CD8-positive, alpha-beta memory T cell (primary cell): ENCODE results near the gene GPR61. TPM values are rescaled to one million over a fixed set of nuclear protein-coding genes. Genes with fewer than 3 reads are reported as not detected.

Experiments used
- CTCF ChIA-PET: fragments of 350-600 bp; sonication (Branson Sonifier 250); formaldehyde crosslinking; loops from one replicate; lab custom pipeline; 2021; ENCODE audit warnings: antibody characterized with exemption; lab: Charles Lee
- POLR2A ChIA-PET: fragments of 350-600 bp; sonication (Branson Sonifier 250); formaldehyde crosslinking; loops from one replicate; lab custom pipeline; 2021; ENCODE audit warnings: antibody characterized with exemption; lab: Charles Lee
- DNase-seq, 5 donors: peaks; one replicate each; pipeline versions ENCODE4 v3.0.0 to v3.0.0-alpha.2; 2020 to 2022; ENCODE audit warnings: mixed read lengths in 1 of 5
- H3K27ac ChIP-seq: one replicate; pipeline ENCODE4 v1.7.0; 2013; ENCODE audit warnings: low read depth, mild to moderate bottlenecking, low read length, moderate library complexity
- H3K27me3 ChIP-seq: 2 replicates; pipeline ENCODE4 v1.7.0; 2013; ENCODE audit warnings: low read length, mild to moderate bottlenecking; ENCODE audit not compliant: insufficient read depth, poor library complexity, severe bottlenecking
- H3K36me3 ChIP-seq: 2 replicates; pipeline ENCODE4 v1.7.0; 2013; ENCODE audit warnings: mild to moderate bottlenecking, low read length, moderate library complexity; ENCODE audit not compliant: insufficient read depth
- H3K4me1 ChIP-seq: 2 replicates; pipeline ENCODE4 v1.7.0; 2013; ENCODE audit warnings: mild to moderate bottlenecking, low read length, moderate library complexity; ENCODE audit not compliant: insufficient read depth
- H3K4me3 ChIP-seq: 2 replicates; pipeline ENCODE4 v1.7.0; 2013; ENCODE audit warnings: mild to moderate bottlenecking, low read length
- H3K9me3 ChIP-seq: 2 replicates; pipeline ENCODE4 v1.7.0; 2013; ENCODE audit warnings: mild to moderate bottlenecking, low read length
- H3K27ac Mint-ChIP-seq, 8 donors: one replicate each; pipeline ENCODE4 v1.8.0; 2020 to 2021; ENCODE audit warnings: mixed read lengths in 8 of 8, mild to moderate bottlenecking in 6 of 8, inconsistent platforms in 3 of 8, moderate library complexity in 3 of 8
- H3K27me3 Mint-ChIP-seq, 2 donors: one replicate each; pipeline ENCODE4 v1.8.0; 2020 to 2021; ENCODE audit warnings: mixed read lengths in 2 of 2, mild to moderate bottlenecking in 1 of 2, moderate library complexity in 1 of 2
- H3K36me3 Mint-ChIP-seq, 3 donors: one replicate each; pipeline ENCODE4 v1.8.0; 2020 to 2021; ENCODE audit warnings: mixed read lengths in 3 of 3, inconsistent platforms in 1 of 3, mild to moderate bottlenecking in 1 of 3
- H3K4me1 Mint-ChIP-seq, 3 donors: one replicate each; pipeline ENCODE4 v1.8.0; 2020 to 2021; ENCODE audit warnings: mixed read lengths in 3 of 3, inconsistent platforms in 1 of 3, mild to moderate bottlenecking in 1 of 3
- H3K4me3 Mint-ChIP-seq, 7 donors: one replicate each; pipeline ENCODE4 v1.8.0; 2020 to 2021; ENCODE audit warnings: mixed read lengths in 7 of 7, mild to moderate bottlenecking in 6 of 7, moderate library complexity in 4 of 7, inconsistent platforms in 2 of 7
- H3K9me3 Mint-ChIP-seq, 5 donors: one replicate each; pipeline ENCODE4 v1.8.0; 2020 to 2022; ENCODE audit warnings: mixed read lengths in 5 of 5, mild to moderate bottlenecking in 3 of 5, moderate library complexity in 2 of 5, inconsistent platforms in 1 of 5
- polyA plus RNA-seq: library from polyadenylated mRNA; unstranded; fragments of 300-500 nt; fragmentation: Illumina TruSeq; gene quantifications from one replicate; pipeline ENCODE4 v1.2.3, GENCODE V29; 2021
- total RNA-seq, 2 experiments: library from RNA; stranded (reverse); gene quantifications; one replicate each; pipeline ENCODE4 v1.2.3, GENCODE V29; 2021

Gene GPR61
- total and polyA plus RNA-seq, 3 experiments from 2014 or later = 0.39 TPM; not detected in 2

- Mint-ChIP-seq H3K36me3 (peaks cover 0 to 64% (median 12%) of the 10 kb centered on the region in 3 donors), H3K4me1 (no peaks in the 10 kb centered on the region), H3K27ac (no peak overlapping the region), H3K4me3 (no peak overlapping the region), H3K27me3 (no peaks in the 10 kb centered on the region), H3K9me3 (no peaks in the 10 kb centered on the region)
- ChIA-PET CTCF (interaction anchor here (1.4 kb wide), 1 partner anchor 389 kb away, joined by 3 read pairs; the partner anchor contains the start of gene AHCYL1), POLR2A (interaction anchor here (0.6 kb wide), 1 partner anchor 26 kb away, joined by 3 read pairs; no protein-coding TSS in a partner anchor)
- Histone ChIP-seq H3K36me3 (peaks cover 22% of the 10 kb centered on the region), H3K27me3 (no peaks in the 10 kb centered on the region), H3K27ac (no peak overlapping the region), H3K4me1 (no peaks in the 10 kb centered on the region), H3K9me3 (no peaks in the 10 kb centered on the region), H3K4me3 (no peak overlapping the region)
- no peak for DNase-seq
Measured at GRCh38 chr1:109595531-109595930, 55.9 kb downstream of the GPR61 start.

Other genes with a start within 250 kb of the GPR61 start
- gene MYBPHL, start 232.9 kb upstream of the GPR61 start, total RNA-seq = not detected
- not detected for gene MYBPHL, start 232.9 kb upstream of the GPR61 start, polyA plus RNA-seq
- gene SORT1, start 142.0 kb upstream of the GPR61 start, total RNA-seq = 1 to 10 TPM; 3.0 to 3.9 TPM
- gene SORT1, start 142.0 kb upstream of the GPR61 start, polyA plus RNA-seq = 0.16 TPM
- gene PSMA5, start 113.4 kb upstream of the GPR61 start, total RNA-seq = 100 to 1,000 TPM; 207 to 238 TPM
- 120 TPM for gene PSMA5, start 113.4 kb upstream of the GPR61 start, polyA plus RNA-seq
- gene SYPL2, start 73.3 kb upstream of the GPR61 start, total RNA-seq = under 1 TPM in 1 of 2 experiments, not detected in 1; 0.07 TPM
- 0.07 TPM for gene SYPL2, start 73.3 kb upstream of the GPR61 start, polyA plus RNA-seq
- gene ATXN7L2, start 56.0 kb upstream of the GPR61 start, total RNA-seq = 10 to 100 TPM; 14.6 to 15.3 TPM
- 8.7 TPM for gene ATXN7L2, start 56.0 kb upstream of the GPR61 start, polyA plus RNA-seq
- 10 to 100 TPM in 1 of 2 experiments, 1 to 10 TPM in 1; 9.9 to 10.6 TPM for gene CYB561D1, start 45.8 kb upstream of the GPR61 start, total RNA-seq
- gene CYB561D1, start 45.8 kb upstream of the GPR61 start, polyA plus RNA-seq = 15.4 TPM
- 1 to 10 TPM; 4.0 to 4.9 TPM for gene AMIGO1, start 30.1 kb upstream of the GPR61 start, total RNA-seq
- 20.2 TPM for gene AMIGO1, start 30.1 kb upstream of the GPR61 start, polyA plus RNA-seq
- 1 to 10 TPM; 9.8 to 9.9 TPM for gene GNAI3, start 8.7 kb downstream of the GPR61 start, total RNA-seq
- 8.6 TPM for gene GNAI3, start 8.7 kb downstream of the GPR61 start, polyA plus RNA-seq
- 1 to 10 TPM in 1 of 2 experiments, under 1 TPM in 1; 0.53 to 1.5 TPM for gene GNAT2, start 79.7 kb downstream of the GPR61 start, total RNA-seq
- not detected for gene GNAT2, start 79.7 kb downstream of the GPR61 start, polyA plus RNA-seq
- 10 to 100 TPM; 69.1 to 91.1 TPM for gene AMPD2, start 80.0 kb downstream of the GPR61 start, total RNA-seq
- 36.0 TPM for gene AMPD2, start 80.0 kb downstream of the GPR61 start, polyA plus RNA-seq
- 1 to 10 TPM; 1.6 to 2.7 TPM for gene GSTM4, start 116.2 kb downstream of the GPR61 start, total RNA-seq
- 4.4 TPM for gene GSTM4, start 116.2 kb downstream of the GPR61 start, polyA plus RNA-seq
- 1 to 10 TPM; 2.7 to 3.1 TPM for gene GSTM2, start 128.2 kb downstream of the GPR61 start, total RNA-seq
- 2.6 TPM for gene GSTM2, start 128.2 kb downstream of the GPR61 start, polyA plus RNA-seq
- gene GSTM1, start 147.9 kb downstream of the GPR61 start, total RNA-seq = not detected
- not detected for gene GSTM1, start 147.9 kb downstream of the GPR61 start, polyA plus RNA-seq
- not detected for gene GSTM5, start 172.4 kb downstream of the GPR61 start, total RNA-seq
- not detected for gene GSTM5, start 172.4 kb downstream of the GPR61 start, polyA plus RNA-seq
- gene GSTM3, start 201.2 kb downstream of the GPR61 start, total RNA-seq = 1 to 10 TPM; 7.2 to 7.5 TPM
- 23.1 TPM for gene GSTM3, start 201.2 kb downstream of the GPR61 start, polyA plus RNA-seq
- gene EPS8L3, start 224.1 kb downstream of the GPR61 start, total RNA-seq = not detected
- gene EPS8L3, start 224.1 kb downstream of the GPR61 start, polyA plus RNA-seq = not detected